COLO829 (cell line): Measurements from ENCODE around the gene NFKB2.

Source experiments
- DNase-seq: peaks from one replicate; pipeline ENCODE4 v3.0.0; 2012; ENCODE audit warnings: low spot score

Gene NFKB2

GRCh38 chr10:102451105-102451969, 55.8 kb downstream of the NFKB2 start, which contains the start of gene C10orf95:
Gene C10orf95 (minus strand): TSS chr10:102451543. CDS start chr10:102451093, 450 bp downstream.
- DNase-seq = no peak
